Mesangial cell (primary cell): ENCODE data around the gene DAD1. TPM values are rescaled to one million over a fixed set of nuclear protein-coding genes. Genes with fewer than 3 reads are reported as not detected.

Experiments used
- total RNA-seq: library from RNA; depleted of rRNA; stranded (reverse); fragments of >200 nt; gene quantifications from 2 replicates; pipeline ENCODE4 v1.2.3, GENCODE V29; 2015

DAD1 gene
- 350 and 470 TPM in 2 replicates for total RNA-seq

GRCh38 chr14:22589096-22589839 is at the start of gene DAD1:
Gene DAD1, minus strand, starts transcription at chr14:22589224. Its CDS starts 67 bp downstream, at chr14:22589157.

DNA sequence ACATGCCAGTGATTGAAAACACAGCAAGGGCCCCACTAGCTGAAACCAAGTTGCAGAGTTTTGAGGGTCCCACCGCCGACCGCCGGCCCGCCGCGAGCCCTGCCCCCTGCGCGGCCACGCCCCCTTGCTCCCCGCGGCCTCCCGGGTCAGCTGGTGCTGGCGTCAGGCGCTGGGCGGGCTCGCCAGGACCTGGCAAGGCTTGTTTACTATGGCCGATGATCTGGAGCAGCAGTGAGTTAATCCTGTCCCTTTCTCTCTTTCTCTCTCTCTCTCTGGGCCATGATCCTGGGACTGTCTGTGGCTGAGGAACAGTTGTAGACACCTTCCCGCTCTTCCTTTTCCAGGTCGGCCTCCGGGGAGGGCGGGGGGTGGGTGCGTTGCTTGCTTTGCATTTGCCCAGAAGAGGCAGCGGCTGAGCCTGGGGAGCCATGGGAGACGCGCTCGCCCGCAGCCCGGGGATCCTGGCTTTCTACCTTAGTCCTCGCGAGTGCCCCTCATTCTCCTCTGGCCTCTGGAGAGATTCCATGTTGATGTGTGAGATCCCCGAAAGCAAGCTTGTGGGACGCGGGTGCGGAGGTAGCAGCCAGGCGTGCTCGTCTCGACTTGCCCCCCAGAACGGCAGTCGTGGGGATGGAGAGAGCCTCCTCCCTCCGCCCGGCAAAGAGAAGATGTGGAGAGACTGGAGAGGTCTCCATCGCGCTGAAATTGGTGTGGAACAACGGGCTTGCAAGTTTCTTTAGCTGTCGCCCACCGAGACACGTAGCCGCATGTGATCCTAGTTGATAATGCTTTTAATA is 9.3 kb upstream of the DAD1 start, which contains the start of gene ABHD4:
ABHD4 (plus strand) TSS at position 202 of the 797 bp plus-strand sequence; CDS start at position 209, 7 bp downstream.

Other genes starting within 250 kb of the DAD1 start
- gene ABHD4, start 9.1 kb upstream of the DAD1 start, total RNA-seq, result 13.9 and 39.0 TPM in 2 replicates
- not detected in 2 replicates for gene OR6J1, start 55.1 kb upstream of the DAD1 start, total RNA-seq
- 92.7 and 164 TPM in 2 replicates for gene OXA1L, start 177.5 kb upstream of the DAD1 start, total RNA-seq
- 3.4 and 30.9 TPM in 2 replicates for gene SLC7A7, start 226.2 kb upstream of the DAD1 start, total RNA-seq
- 66.7 and 133 TPM in 2 replicates for gene MRPL52, start 240.7 kb upstream of the DAD1 start, total RNA-seq
- gene MMP14, start 247.4 kb upstream of the DAD1 start, total RNA-seq, result 389 and 526 TPM in 2 replicates